Midbrain (tissue), 1 donor: ENCODE measurements around the gene SLC38A8.

Source experiments
- DNase-seq: peaks from one replicate; lab custom pipeline; 2025; lab: John Stamatoyannopoulos, UW

The SLC38A8 gene

DNA sequence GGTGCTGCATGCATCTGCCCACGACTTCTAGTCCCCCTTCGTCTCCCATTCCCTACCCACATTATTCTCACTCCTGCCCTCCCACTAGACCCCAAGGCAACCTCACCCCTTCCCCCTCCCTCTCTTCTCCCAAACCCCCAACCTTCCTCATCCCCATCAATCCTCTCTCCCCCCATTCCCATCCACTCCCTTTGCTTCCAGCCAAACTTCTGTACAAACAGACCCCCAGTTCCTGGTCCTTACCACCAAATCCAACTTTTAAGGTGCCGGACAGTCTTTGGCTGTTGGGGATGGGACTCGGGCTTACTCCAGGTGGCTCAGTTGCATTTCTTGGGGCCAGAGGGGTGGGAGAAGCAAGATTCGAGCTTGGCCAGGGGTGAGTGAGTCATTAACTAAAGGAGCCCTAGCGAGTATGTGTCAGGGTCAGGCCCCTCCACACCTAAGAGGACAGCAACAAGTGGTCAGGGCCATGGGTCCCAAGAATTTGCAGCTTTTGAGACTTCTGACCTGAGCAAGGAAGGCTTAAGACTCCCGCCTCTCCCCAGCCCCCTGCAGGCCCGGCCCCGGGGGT lies at the start of gene SLC38A8:
TSS of gene SLC38A8 (minus strand) at position 488 of the 571 bp plus-strand sequence. CDS start 638 bp downstream, outside the sequence.
- no peak for DNase-seq

DNA sequence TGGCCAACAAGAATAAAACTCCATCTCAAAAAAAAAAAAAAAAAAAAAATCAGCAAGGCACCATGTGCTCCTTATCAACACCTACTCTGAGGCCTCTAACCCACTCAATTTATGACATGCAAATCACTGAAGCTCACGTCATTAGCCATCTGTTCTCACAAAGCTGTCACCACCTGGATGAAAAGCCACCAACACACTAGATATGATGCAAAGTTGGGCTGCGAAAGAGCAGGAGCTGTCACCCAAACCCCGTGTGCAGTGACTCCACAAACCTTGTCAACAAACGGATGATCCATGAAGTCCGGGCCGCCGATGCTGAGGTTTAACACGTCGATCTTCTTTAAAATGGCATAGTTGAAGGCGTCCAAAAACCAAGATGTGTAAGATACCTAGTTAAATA lies 48.9 kb upstream of the SLC38A8 start:
- no peak for DNase-seq

DNA sequence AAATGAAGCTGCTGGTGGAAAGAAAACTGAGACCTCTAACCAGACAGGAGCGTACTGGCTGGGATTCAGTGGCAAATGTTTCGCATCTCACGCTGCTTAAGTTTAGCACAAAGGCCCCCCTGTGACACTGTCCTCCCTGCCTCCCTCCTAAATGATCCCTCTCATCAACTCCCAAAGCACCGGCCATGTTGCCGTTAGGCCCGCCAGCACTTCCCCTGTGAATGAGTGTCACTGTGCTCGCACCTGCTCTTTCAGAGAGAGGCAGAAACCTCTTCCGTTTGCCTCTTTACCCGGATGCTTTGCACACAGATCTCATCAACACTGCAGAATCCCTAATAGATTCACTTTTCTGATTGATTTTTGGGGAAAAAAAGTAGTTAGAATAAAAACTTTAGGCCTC lies 47.6 kb upstream of the SLC38A8 start:
- DNase-seq, result peak; percentile 17

DNA sequence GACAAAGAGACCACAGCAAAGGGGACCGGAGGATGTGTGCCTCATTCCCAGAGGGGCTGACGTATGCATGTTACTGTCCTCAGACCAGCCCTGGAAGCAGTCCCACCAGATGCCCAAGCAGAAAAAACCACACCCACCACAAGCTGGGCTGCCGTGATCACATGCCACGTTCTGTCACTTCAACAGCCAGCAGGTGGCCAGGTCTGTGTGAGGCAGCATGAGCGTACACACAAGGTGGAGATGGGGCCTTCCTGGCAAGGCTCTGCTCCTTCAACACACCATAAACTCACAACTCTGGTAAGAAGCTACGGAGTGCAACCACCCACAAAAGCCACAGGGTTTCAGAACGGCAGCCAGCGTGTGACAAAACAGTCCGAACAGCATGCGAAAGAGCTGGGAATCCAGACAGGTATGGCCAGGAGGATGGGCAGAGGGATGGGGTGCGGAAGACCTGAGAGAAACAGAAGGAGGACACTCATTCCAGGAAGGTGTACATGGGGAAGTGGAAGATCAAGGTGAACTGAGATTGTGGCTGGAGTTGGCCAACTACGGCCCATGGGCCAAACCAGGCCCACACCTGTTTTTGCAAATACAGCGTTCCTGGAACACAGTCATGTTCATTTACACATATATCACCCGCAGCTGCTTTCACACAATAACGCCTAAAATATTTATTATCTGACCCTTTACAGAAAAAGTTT lies 46.2 kb upstream of the SLC38A8 start:
- no peak for DNase-seq

DNA sequence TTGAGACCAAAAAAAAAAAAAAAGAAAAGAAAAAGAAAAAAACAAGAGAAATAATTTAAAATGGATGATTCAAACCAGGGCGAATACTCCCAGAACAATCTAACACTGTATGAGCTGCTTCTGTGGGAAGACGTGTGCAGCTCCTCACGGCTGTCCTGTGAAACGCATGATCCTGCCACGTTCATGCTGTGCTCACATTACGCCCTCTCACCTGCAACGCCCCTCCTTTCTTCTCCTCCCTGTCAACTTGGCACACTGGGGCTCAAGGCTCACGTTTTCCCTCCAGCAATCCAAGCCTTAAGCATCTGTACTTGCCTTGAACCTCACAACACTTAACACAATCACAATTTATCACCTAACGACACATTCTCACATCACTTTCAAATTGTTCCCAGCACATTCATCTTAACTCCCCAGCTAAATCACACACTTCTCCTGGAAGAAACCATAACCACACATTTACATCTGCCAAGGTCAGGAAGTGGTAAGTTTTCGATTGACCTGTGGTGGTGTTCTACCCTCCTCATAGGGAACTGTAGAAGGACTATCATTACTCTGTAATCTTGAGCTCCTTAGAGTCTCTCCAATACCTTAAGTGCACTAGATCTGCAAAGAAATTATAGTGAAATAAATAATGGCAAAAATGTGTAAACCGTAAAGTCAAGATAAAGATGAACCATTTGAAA lies 45.0 kb upstream of the SLC38A8 start:
- no peak for DNase-seq

DNA sequence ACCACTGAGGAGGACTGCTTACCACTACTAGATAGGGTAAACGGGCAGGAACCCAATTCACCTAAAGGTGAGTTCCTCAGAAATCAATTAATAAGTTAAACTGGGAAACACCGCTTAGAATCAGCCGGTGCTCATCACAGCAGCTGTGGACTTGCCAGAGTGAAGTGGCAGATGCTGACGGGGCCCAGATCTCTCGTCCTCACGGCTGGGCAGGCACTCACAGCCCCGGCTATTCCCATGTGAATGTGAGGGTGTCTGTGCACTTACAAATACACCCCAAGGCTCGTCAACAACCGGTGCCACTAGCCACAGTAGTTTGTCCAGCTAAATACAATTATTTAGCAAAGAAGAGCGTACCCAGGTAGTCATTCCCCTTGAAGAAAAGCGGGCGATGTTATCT lies 44.4 kb upstream of the SLC38A8 start:
- no peak for DNase-seq

DNA sequence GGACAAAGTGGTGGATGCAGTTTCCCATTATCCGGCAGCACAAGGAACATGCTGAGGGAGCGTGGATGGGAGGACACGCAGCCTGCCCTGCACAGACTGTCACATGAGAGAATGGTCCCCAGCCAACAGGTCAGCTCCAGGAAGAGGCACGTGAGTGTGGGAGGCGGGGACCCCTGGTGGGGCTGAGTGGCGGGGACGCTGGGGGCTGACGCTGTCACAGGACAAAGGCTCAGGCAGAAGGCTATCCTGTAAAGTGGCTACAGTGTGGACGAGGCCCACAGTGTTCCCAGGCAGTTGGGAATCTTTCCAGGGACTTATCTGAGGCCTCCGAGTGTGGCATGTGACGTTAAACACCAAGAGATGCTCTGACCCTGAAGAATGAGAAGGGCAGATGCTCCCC lies 43.7 kb upstream of the SLC38A8 start:
- no peak for DNase-seq

DNA sequence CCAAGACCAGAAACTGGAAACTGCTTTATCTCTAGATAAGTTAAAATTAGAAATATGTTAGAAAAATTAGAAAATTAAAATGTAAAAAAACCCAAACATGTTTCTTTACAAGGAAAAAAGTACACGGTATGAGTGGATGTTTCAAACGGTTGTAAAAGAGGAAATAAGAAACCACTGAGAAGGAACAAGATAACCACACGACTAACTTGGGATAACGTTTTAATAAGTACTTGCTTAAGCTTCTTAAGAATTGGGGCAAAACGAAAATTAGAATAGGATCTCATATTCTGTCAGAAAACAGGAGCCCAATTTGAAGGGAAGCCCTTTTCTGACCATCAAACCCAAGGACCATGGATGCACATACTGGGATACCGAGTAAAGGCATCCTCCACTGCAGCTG lies 43.2 kb upstream of the SLC38A8 start:
- DNase-seq, result no peak

DNA sequence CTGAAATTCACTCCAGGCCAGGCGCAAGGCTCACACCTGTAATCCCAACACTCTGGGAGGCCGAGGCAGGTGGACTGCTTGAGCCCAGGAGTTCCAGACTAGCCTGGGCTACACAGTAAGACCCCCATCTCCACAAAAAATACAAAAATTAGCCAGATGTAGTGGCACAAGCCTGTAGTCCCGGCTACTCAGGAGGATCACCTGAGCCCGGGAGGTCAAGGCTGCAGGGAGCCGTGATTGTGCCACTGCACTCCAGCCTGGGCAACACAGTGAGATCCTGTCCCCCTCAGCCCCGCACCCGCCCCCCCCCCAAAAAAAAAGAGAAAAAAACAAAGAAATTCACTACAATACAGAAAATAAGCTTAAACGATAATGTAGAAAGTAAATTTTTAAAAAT lies 42.7 kb upstream of the SLC38A8 start:
- no peak for DNase-seq

DNA sequence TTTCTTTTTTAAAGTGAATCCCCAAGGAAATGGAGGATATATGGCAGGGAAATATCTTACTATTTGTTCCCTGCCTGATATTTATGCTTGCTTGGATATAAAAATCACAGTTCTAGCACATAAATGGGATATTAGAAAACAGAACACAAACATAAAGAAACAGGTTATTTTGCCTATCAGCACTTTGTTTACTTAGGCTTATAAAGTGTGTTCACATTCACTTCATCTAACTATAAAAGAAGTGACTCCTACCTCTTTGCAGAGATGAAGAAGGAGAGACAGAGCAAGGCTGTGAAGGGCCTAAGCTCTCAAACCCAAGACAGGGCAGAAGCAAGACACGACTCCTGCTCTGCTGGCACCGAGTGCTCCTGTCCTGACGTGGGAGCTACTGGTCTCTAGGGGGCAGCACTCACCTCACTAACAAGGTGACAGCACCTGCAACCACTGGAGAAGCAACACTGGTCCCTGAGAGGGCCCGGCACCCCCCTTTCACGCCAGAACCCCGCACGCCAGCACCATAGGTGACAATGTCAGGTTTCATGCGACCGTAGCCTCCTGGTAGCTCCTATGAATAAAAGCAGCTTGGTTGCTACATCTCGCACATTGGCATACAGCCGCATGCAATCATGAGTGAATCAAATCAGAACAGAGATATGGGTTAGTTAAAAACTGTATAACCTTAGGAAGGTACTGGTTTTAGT lies 42.1 kb upstream of the SLC38A8 start:
- no peak for DNase-seq

DNA sequence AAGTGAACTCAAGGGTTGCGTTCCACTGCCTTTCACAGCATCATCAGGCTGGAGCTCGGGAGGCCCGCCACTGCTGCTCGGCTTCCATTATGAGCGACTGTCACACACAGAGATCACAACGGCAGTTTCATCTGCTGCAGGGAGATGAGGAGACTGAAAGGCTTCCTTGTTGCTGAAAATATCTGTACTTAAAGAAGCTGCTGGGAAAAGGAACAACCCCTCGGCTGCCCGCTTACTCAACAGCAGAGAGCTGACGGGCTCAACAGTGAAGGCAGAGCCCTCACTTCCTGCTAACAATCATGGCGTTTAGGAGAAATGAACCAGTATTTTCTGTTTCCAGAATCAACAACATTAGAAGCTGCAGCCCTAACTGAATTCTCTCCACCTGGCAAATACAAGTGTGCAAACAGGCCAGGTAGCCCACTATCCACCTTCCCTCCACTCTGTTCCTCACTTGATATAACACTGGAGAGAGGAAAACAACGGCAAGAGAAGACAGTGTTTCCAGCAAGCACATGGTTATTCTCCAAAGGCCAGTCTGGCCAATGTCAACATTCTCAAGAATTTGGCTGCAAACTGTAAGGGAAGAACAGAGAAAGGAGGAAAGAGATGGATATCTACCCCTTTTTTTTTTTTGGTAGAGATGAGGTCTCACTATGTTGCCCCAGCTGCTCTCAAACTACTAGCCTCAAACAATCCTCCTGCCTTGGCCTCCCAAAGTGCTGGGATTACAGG lies 40.4 kb upstream of the SLC38A8 start:
- DNase-seq, result peak; percentile 17

DNA sequence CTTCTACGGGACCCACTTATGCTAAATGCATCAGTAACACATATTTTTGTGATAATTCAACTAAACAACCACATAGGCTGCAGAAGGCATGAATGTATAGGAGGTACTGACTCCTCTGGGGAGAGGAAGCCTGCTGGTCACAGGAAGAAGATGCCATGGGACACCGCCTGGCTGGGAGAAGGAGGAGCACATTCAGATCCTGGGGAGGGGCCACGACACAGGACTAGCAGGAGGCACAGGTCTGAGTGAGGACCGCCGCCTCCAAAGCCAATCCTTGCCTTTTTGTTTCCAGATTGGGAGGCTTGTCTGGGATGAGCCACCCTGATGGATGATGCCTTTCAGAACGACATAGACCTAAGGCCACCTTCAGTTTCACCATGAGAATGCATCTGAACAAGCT lies 39.5 kb upstream of the SLC38A8 start:
- no peak for DNase-seq

DNA sequence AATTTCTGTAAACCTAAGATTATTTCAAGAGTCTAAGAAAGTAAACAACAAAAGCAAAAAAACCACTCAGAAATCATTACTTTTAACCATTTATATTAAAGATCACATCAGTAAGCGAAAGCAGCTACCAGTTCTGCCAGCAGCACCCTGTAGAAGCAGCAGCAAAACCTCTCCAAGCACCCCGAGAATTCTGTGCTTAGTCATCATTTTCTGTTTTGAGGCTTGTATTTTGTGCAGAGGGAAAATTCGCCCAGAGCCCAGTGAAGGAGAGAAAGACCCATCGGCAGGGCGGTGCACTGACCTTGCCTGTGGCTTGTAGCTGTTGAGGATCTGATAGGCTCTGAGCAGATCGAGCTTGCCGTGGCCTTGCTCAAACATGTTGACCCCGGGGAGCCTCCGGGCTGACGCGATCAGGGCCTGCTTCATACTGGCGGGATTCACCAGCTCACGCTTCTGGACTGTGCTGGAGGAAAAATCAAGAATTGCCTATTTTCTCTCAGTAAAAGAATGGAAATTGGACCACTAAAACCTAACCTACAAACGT lies 38.9 kb upstream of the SLC38A8 start:
- no peak for DNase-seq

DNA sequence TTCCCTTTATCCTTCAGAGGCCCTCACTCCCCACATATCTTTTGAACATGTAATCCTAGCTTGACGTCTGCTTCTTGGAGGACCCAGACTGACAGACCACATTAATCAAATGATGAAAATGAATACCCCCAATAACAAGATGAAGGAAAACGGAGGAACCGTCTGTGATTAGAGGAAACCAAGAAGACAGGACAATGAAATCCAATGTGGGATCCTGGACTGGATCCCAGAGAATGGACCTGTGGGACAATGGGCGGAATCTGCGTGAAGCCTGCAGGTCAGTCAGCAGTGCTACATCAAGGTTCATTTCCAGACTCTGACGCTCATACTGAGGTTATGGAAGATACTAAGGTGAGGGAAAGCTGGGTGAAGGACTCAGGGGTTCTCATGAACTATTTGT lies 38.2 kb upstream of the SLC38A8 start:
- DNase-seq, result no peak

DNA sequence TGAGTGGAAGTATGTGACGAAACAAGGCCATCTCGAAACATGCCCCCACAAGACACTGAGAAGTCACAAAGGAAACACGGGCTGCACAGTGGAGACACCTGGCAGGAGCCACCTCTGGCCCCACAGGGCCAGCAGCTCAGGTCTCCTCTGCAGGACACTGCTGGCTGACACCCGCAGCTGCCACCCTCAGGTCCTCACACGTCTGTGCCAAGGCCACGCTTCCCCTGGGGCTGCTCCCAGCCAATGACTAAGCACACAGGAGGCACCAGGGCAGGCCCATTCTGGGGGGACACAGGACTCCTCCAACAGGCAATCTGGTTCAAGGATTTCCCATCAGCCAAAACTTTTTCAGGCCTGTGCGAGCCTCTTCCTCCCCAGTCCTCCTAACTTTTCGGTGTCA lies 37.8 kb upstream of the SLC38A8 start:
- DNase-seq, result no peak

DNA sequence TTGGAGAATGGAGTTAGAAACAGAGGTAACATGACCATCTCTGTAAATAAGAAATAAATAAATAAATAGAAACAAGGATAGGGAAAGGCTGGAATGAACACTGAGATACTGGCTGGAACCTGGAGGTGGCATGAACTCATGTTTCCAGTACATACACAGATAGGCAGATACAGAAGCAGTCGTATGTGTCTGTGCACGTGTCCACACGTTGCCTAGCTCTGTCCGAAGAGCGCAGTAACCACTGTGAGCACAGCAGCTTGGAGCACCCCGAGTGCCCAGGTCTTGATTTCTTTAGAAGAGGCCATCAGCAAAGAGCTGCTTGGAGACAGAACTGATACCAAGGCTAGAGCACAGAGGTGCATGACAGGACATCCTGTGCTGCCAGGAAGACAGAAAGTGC lies 37.1 kb upstream of the SLC38A8 start:
- no peak for DNase-seq

DNA sequence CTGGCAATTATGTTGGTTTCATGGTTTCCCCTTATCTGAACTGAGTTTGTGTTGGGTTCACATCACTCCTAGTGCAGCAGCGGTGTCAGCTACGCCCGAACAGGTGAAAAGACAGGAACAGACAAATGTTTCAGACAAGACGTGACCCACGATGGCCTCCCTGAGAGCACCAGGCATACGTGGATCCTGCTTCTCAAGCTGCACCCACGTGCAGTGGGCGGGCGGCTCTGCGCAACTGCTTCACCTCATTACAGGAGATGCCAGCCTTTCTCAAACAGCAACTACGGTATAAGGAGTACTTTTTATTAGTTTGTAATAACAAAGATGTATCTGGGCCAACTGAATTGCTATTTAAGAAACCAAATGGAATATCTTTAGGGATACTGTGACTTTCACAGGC lies 32.8 kb upstream of the SLC38A8 start:
- no peak for DNase-seq

DNA sequence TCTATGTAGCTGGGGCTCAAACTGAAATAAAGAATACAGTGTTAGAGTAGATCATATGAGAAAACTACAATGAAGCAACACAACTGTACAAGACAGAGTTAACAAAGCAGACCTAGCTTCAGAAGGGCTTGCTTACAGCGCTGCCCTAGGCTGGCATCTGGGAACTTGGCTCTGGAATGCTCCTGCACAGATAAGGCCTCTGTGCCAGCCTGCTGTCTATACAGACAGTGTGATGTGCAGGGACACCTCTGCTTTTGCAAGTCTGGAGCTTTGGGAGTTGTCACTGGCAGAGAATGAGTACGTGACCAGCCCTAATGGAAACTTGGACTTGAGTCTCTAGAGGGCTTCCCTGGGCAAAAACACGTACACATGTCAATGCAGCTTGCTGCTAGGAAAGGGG lies 32.1 kb upstream of the SLC38A8 start:
- DNase-seq, result no peak

DNA sequence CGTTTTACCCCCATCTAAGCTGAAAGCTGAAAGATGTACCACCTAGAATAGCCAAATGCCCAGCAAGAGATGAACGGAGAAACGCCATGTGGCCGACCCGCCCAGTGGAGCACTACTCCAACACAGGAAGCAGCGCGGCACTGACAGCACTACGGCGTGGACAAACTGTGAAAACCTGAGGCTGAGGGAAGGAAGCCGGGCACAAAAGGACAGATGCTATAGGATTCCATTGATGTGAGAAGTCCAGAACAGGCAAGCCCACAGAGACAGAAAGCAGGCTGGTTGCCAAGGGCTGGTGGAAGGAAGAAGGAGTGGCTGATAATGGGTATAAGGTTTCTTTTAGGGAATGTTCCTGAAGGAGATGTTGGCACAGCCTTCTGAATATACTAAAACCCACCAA lies 29.4 kb upstream of the SLC38A8 start:
- no peak for DNase-seq

DNA sequence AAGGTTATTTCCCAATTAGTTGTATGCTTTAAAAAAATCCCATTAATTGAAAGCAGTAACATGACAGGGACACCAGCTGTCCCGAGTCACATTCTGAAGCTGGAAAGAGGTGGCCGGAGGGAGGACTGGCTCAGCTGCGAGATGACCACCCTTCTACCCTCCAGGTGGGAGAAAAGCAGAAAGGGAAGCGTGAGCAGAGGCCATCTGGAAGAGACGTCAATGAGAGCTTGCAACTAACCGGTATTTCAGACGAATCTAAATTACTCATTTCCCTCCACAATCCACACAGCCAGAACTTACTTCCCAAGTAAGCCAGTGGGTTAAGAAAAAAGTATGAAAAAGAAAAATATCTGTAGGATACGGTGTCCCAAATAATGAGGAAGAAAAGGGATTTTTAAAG lies 28.5 kb upstream of the SLC38A8 start:
- no peak for DNase-seq

DNA sequence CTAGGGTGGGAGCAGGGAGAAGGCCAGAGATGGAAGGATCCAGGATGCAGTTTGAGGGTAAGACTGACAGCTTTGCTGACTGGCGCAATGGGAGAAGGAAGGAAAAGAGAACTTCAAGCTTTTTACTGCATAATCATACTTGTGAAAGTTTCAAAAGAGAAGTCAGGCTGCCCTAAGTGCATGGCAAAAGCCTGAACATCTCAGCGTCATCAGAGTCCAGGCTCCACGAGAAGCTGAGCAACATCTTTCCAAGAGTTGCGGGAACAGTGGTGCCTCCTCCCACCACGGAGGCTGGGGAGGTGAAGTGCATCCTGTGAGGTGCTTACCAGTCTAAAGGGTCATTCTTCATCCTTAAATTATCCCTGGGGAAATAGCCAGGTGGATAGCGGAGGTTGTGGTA lies 26.9 kb upstream of the SLC38A8 start:
- peak; percentile 17 for DNase-seq
